ENCODE measurements around the gene DHRS11.
"Not testable (repeated sequence)": the region's sequence is repeated elsewhere in the genome, so short reads cannot be mapped to it uniquely, and the experiment has no call there.

DHRS11 gene

DNA sequence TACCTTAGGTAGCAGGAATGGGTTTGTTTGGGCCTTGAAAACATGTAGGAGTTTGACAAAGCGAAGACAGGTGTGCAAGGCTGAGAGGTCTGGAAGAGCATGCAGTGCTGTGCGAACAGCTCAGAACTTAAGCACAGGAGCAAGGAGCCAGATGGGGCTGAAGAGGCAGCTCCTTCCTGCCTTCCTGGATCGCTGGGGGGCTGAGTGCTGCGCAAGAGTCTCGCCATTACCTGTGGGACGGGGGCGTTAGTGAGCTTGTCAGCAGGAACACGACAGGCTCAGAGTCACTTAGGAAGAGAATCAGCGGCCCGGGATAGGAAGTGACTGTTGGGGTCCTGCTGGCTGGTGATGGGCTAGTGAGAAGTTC is 9.2 kb downstream of the DHRS11 start:
- Mint-ChIP-seq H3K4me1 (peaks cover 31% of the 10 kb centered on the region), H3K27ac (peak overlapping the region; percentile 87), H3K4me3 (peak overlapping the region; percentile 90), H3K36me3 (ENCODE audit: low read depth) (peaks cover 21% of the 10 kb centered on the region), H3K9me3 (no peaks in the 10 kb centered on the region), H3K27me3 (no peaks in the 10 kb centered on the region)
- DNase-seq = no peak
- ATAC-seq = peak; percentile 7

DNA sequence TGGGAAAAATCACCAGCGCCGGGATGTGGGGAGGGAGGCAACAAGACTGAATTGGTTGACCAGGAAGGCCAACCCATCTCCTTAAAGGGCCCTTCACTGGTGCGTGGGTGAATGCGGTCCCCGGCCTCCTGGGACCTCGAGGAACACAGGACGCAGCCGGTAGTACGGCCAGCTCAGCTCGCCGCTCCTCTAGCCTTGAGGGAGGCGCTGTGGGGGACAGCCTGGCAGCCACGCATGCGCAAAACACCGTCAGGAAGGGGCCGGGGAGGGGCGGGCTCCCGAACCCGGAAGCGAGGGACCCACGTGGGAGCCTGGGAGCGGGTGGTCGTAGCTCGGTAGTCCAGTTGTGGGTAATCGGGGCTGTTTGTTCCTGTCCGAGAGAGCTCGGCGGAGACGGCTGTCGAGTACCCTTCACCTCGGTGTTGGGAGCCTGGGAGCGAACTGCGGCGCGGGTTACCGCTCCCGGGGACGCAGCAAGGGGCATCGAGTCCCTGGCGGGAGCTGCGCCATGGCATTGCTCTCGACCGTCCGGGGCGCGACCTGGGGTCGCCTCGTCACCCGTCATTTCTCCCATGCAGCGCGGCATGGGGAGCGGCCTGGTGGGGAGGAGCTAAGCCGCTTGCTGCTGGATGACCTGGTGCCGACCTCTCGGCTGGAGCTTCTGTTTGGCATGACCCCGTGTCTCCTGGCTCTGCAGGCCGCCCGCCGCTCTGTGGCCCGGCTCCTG is 9.8 kb downstream of the DHRS11 start, which contains the start of gene MRM1:
MRM1 (plus strand) TSS at position 281 of the 727 bp plus-strand sequence; CDS start at position 509, 228 bp downstream.
- Mint-ChIP-seq H3K4me3 (peak within 1 kb of the TSS; percentile 90), H3K9me3 (no peaks in the 10 kb centered on the region), H3K4me1 (peaks cover 34% of the 10 kb centered on the region), H3K27ac (peak within 1 kb of the TSS; percentile 87), H3K27me3 (no peaks in the 10 kb centered on the region), H3K36me3 (ENCODE audit: low read depth) (peaks cover 24% of the 10 kb centered on the region)
- peak; percentile 94 for DNase-seq
- ATAC-seq = peak; percentile 86

DNA sequence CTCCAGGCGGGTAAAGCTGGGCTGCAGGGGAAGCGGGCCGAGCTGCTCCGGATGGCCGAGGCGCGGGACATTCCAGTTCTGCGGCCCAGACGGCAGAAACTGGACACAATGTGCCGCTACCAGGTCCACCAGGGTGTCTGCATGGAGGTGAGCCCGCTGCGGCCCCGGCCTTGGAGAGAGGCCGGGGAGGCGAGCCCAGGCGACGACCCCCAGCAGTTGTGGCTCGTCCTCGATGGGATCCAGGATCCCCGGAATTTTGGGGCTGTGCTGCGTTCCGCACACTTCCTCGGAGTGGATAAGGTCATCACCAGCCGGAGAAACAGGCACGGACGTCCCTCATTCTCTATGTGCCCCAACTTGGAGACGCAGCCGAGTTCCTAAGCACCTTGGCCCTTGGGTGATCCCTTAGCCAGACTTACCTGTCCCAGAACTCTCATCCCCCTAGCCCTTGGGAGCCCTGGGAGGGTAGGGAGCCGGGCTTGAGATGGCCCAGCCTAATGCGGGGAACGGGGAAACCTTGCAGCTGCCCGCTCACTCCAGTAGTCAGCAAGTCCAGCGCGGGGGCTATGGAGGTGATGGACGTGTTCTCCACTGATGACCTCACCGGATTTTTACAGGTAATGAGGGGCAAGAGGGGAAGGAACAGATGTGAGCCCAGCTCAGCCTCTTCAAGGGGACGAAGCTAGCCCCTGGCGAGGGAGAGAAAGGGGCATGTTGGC is 10.5 kb downstream of the DHRS11 start:
- H3K36me3 Mint-ChIP-seq (ENCODE audit: low read depth) = peaks cover 24% of the 10 kb centered on the region

DNA sequence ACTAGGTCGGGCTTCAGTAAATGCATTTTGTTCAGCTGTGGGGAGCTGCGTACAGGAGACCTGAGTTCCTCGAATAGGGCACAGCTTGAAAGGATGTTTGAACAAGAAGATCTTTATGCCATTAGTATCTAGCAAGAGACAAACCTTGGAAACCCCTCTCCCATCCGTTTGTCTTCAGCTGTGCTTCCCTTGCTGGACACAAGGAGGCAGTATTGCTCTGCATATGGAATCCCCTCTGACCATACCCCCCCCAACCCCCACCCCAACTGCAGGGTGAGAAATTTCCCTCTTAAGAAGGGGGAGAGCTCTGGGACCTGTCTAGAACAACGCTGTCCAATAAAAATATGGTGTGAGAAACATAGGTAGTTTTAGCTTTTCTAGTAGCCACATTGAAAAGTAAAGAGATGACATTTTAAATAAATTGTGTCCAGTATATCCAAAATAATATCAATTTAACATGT is 11.3 kb downstream of the DHRS11 start:
- Mint-ChIP-seq H3K27ac (peak overlapping the region; percentile 52), H3K4me1 (peaks cover 34% of the 10 kb centered on the region), H3K9me3 (no peaks in the 10 kb centered on the region), H3K36me3 (ENCODE audit: low read depth) (peaks cover 26% of the 10 kb centered on the region), H3K4me3 (peak overlapping the region; percentile 90), H3K27me3 (no peaks in the 10 kb centered on the region)
- DNase-seq (peak; percentile 70), ATAC-seq (no peak)

More for the DNA sequence above, 10.5 kb downstream of the DHRS11 start:
- ATAC-seq (no peak), DNase-seq (no peak)
- peak overlapping the region; percentile 87 for H3K27ac Mint-ChIP-seq
- peak overlapping the region; percentile 90 for H3K4me3 Mint-ChIP-seq
- peaks cover 34% of the 10 kb centered on the region for H3K4me1 Mint-ChIP-seq
- H3K9me3 Mint-ChIP-seq = no peaks in the 10 kb centered on the region
- H3K27me3 Mint-ChIP-seq = no peaks in the 10 kb centered on the region

DNA sequence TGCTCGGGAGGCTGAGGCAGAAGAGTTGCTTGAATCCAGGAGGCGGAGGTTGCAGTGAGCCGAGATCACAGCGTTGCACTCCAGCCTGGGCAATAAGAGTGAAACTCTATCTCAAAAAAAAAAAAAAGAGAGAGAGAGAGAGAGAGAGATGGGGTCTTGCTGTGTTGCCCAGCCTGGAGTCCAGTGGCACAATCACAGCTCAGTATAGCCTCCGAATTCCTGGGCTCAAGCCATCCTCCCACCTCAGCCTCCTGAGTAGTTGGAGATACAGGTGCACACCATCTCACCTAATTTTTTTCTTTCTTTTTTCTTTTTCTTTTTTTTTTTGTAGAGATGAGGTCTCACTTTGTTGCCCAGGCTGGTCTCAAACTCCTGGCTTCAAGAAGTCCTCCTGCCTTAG is 13.3 kb downstream of the DHRS11 start:
- Mint-ChIP-seq H3K4me1 (peaks cover 40% of the 10 kb centered on the region), H3K4me3 (peak overlapping the region; percentile 18), H3K36me3 (ENCODE audit: low read depth) (peaks cover 30% of the 10 kb centered on the region)
- not testable (repeated sequence) for H3K9me3 Mint-ChIP-seq, DNase-seq, H3K27ac Mint-ChIP-seq, H3K27me3 Mint-ChIP-seq, ATAC-seq

DNA sequence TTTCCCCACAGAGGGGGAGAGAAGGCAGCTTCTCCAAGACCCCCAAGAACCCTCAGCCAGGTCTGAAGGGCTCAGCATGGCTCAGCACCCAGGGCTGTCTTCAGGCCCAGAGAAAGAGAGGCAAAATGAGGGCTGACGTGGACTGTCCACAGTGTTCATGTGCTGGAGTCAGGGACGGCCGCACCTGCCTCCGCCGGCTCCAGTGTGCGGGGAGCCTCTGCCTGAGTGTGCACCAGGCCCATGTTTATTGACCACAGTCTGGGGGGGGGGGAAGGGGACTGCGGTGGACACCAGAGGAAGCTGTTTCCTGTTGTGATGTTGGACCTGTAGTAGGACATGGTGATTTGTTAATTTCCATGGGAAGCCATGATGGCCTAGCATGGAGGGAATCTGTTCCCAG is 16.6 kb downstream of the DHRS11 start:
- Mint-ChIP-seq H3K27me3 (no peaks in the 10 kb centered on the region), H3K4me1 (peaks cover 31% of the 10 kb centered on the region), H3K36me3 (ENCODE audit: low read depth) (peaks cover 30% of the 10 kb centered on the region), H3K9me3 (no peaks in the 10 kb centered on the region), H3K4me3 (no peak overlapping the region), H3K27ac (no peak overlapping the region)
- DNase-seq (no peak), ATAC-seq (no peak)

DNA sequence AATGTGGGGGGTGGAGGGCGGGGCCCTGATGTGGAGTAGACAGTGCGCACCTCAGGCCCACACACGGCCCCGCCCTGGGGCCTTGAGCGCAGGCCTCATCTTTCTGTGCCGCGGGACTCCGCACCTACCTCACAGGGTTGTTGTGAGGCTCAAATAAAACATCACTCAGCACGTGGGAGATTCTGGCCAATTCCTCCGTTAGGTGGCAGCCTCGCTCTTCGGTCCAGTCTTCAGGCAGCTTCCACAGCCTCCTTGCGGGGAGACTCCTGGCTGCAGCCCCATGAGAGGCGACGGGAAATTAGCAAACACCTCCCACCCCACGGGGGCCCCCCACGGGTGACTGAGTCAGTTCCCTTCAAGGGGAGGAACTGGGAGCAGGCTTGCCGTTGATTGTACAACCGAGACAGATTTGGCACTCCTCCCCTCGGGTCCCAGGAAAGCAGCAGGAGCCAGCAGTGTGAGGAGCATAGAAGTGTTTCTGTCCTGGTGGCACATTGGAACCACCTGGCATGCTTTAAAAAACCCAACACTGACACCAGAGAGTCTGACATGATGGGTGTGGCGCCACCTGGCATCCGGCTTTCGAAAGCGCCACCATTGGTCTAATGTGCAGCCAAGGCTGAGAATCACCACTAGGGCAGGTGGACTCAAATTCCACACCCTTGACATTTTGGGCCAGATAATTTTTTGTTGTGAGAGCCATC is 17.3 kb downstream of the DHRS11 start:
- peaks cover 26% of the 10 kb centered on the region for H3K36me3 Mint-ChIP-seq (ENCODE audit: low read depth)
- peaks cover 28% of the 10 kb centered on the region for H3K4me1 Mint-ChIP-seq
- H3K27me3 Mint-ChIP-seq = no peaks in the 10 kb centered on the region
- H3K4me3 Mint-ChIP-seq = no peak overlapping the region
- H3K27ac Mint-ChIP-seq = no peak overlapping the region
- peak; percentile 35 for ATAC-seq
- H3K9me3 Mint-ChIP-seq = no peaks in the 10 kb centered on the region
- no peak for DNase-seq

DNA sequence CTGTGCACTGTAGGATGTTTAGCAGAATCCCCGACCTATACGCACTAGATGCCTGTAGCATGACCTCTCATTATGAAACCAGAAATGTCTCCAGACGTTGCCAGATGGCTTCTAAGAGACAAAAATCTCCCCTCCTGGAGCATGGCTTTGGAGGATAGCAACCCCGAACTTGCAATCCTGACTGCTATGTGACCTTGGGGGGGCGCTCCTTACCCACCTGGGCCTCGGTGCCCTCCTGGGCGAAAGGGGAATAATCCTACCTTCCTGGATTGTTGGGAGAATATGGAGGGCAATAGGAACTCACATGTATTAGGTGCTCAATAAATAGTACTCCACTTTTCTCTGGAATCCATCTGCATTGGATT is 17.8 kb downstream of the DHRS11 start:
- ATAC-seq = no peak
- Mint-ChIP-seq H3K27ac (no peak overlapping the region), H3K4me1 (peaks cover 22% of the 10 kb centered on the region), H3K9me3 (no peaks in the 10 kb centered on the region), H3K36me3 (ENCODE audit: low read depth) (peaks cover 21% of the 10 kb centered on the region), H3K4me3 (no peak overlapping the region), H3K27me3 (no peaks in the 10 kb centered on the region)
- DNase-seq = no peak

DNA sequence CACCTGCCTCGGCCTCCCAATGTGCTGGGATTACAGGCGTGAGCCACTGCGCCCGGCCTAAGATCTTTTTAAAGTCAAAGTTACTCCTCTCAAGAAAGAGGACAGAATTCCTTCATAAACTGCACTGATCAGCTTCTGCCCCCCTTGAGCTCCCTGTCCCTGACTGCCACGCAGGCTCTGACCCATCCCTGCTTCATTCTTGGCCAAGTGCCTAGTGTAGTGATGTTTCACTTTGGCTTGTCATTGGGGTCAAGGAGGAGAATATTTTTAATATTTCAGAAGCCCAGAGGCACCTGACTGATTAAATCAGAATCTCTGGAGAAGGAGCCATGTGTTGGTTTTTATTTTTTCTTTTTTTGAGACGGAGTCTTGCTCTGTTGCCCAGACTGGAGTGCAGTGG is 18.8 kb downstream of the DHRS11 start:
- H3K4me1 Mint-ChIP-seq = peaks cover 14% of the 10 kb centered on the region
- peaks cover 15% of the 10 kb centered on the region for H3K36me3 Mint-ChIP-seq (ENCODE audit: low read depth)
- H3K27ac Mint-ChIP-seq = no peak overlapping the region
- no peaks in the 10 kb centered on the region for H3K27me3 Mint-ChIP-seq
- DNase-seq (no peak), ATAC-seq (no peak)
- H3K4me3 Mint-ChIP-seq = no peak overlapping the region
- H3K9me3 Mint-ChIP-seq = no peaks in the 10 kb centered on the region

DNA sequence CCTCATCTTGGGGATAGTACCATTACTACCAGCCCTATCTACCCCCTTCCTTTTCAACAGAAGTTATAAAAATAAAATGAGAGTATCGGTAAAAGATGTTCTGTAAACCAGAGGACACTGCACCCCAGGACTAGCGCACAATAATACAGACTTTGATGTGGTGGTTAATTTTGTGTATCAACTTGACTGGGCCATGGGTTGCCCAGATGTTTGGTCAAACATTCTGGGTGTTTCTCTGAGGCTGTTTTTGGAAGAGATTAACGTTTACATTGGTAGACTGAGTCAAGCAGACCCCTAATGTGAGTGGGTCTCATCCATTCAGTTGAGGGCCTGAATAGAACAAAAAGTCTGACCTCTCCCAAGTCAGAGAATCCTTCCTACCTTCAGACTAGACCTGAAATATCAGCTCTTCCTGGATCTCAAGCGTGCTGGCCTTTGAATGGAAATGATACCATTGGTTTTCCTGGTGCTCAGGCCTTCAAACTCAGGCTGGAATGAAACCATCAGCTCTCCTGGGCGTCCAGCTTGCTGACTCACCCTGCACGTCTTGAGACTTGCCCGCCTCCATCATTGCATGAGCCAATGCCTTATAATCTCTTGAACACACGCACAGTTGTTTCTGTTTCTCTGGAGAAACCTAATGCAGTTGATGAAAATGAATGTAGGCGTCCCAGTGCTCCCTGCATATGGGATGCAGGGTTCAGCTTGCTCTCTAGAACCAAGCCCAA is 19.8 kb downstream of the DHRS11 start:
- Mint-ChIP-seq H3K27ac (no peak overlapping the region), H3K27me3 (no peaks in the 10 kb centered on the region), H3K9me3 (no peaks in the 10 kb centered on the region), H3K4me1 (peaks cover 5% of the 10 kb centered on the region), H3K4me3 (no peak overlapping the region), H3K36me3 (ENCODE audit: low read depth) (peaks cover 8% of the 10 kb centered on the region)
- ATAC-seq (no peak), DNase-seq (no peak)

DNA sequence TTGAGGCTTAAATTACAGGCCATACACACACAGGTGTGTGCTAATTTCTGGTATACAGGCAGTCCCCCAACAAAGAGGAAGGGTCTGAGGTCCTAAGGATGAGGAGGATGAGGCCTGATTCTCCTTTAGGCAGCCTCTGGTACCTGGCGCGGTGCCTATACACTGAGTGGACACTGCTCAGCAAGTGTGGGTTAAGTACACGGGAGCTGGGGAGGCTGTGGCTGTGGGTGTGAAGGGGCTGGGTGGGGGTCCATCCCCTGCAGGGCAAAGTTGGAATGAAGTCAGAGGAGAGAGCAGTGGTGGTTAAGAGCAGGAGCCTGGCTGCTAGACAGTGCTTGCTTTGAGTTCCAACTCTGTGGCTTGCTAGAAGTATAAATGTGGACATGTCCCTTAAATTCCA is 20.6 kb downstream of the DHRS11 start:
- no peak overlapping the region for H3K27ac Mint-ChIP-seq
- peaks cover 5% of the 10 kb centered on the region for H3K4me1 Mint-ChIP-seq
- H3K4me3 Mint-ChIP-seq = no peak overlapping the region
- peaks cover 8% of the 10 kb centered on the region for H3K36me3 Mint-ChIP-seq (ENCODE audit: low read depth)
- no peaks in the 10 kb centered on the region for H3K27me3 Mint-ChIP-seq
- DNase-seq (no peak), ATAC-seq (no peak)
- no peaks in the 10 kb centered on the region for H3K9me3 Mint-ChIP-seq

DNA sequence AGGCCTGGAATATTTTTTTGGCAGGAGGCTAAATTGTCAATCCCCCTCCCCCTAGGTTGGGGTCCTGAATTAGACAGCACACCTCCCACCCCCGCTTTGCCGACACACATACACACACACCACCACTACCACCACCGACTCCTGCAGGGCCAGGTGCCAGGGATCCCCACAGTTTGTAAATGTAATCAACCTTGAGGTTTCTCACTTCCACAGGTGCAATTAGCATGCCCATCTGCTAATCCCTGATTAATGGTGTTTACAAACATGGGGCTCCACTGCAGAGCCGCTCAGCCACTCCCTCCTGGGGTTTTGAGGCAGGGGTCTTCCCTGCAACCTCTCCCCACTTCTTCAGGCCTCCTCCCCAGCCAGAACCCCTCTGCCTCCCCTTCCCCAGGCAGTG is 21.5 kb downstream of the DHRS11 start:
- no peak overlapping the region for H3K27ac Mint-ChIP-seq

DNA sequence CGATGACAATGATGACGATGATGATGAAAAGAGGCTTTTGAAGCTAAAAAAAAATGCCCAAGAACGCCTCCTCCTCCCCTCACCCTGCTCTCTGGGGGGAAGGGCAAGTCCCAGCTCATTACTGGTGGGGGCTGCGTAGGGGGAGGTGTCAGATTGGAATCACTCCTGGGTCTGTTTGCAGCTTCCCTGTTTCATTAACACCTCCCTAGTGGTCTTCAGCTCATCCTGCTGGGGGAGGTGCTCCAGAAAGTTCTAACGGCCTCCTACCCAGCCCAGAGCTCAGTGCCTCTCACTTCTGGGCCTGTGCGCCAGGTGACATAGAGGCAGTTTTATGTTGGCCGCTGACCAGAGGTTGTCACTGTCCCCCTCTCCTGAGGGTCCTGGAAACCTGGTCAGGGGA is 22.4 kb downstream of the DHRS11 start:
- Mint-ChIP-seq H3K27me3 (no peaks in the 10 kb centered on the region), H3K9me3 (no peaks in the 10 kb centered on the region), H3K36me3 (ENCODE audit: low read depth) (no peaks in the 10 kb centered on the region), H3K4me1 (peaks cover 1% of the 10 kb centered on the region), H3K27ac (no peak overlapping the region), H3K4me3 (no peak overlapping the region)
- DNase-seq (no peak), ATAC-seq (no peak)

More for the DNA sequence above, 21.5 kb downstream of the DHRS11 start:
- ATAC-seq (no peak), DNase-seq (no peak)
- Mint-ChIP-seq H3K36me3 (ENCODE audit: low read depth) (peaks cover 3% of the 10 kb centered on the region), H3K4me3 (no peak overlapping the region), H3K27me3 (no peaks in the 10 kb centered on the region), H3K4me1 (peaks cover 5% of the 10 kb centered on the region), H3K9me3 (no peaks in the 10 kb centered on the region)

DNA sequence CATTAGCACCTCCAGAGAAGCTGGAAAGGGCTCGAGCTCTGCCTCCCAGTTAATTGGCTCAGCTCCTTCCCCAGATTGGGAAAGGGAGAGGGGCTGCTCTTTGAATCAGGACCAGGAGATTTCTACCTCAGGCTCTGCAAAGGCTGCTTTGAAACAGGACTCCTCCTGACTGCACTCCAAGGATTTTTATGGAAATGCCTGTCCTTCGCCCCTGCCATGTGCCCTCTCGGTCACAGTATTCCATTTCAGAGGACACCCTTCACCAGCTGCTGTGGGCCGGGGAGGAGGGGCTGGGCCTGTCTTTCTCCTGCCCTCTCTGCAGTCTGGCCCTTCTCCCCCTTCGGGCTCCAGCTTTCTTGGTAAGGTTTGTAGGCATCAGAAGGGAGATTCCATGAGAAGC is 23.3 kb downstream of the DHRS11 start:
- Mint-ChIP-seq H3K27ac (no peak overlapping the region), H3K36me3 (ENCODE audit: low read depth) (no peaks in the 10 kb centered on the region), H3K9me3 (no peaks in the 10 kb centered on the region), H3K4me1 (no peaks in the 10 kb centered on the region), H3K4me3 (no peak overlapping the region), H3K27me3 (no peaks in the 10 kb centered on the region)
- no peak for ATAC-seq
- no peak for DNase-seq
